Dermis blood vessel endothelial cell (primary cell): ENCODE data around the gene TRIM9. TPM values are rescaled to one million over a fixed set of nuclear protein-coding genes. Genes with fewer than 3 reads are reported as not detected.

Source experiments
- DNase-seq: peaks from one replicate; pipeline ENCODE4 v3.0.0; 2010
- total RNA-seq: library from RNA; depleted of rRNA; stranded (reverse); fragments of >200 nt; gene quantifications from 2 replicates; pipeline ENCODE4 v1.2.3, GENCODE V29; 2014

Gene TRIM9
- total RNA-seq, 1 donor from 2014 or later = not detected

- DNase-seq = no peak
Observed at GRCh38 chr14:51093371-51094281, 1.3 kb downstream of the TRIM9 start.

- DNase-seq = no peak
Observed at GRCh38 chr14:51092965-51093364, 1.9 kb downstream of the TRIM9 start.

- DNase-seq = no peak
Observed at GRCh38 chr14:51089278-51089677, 5.6 kb downstream of the TRIM9 start.

GRCh38 chr14:51087031-51087441, 7.9 kb downstream of the TRIM9 start:
- no peak for DNase-seq

DNA sequence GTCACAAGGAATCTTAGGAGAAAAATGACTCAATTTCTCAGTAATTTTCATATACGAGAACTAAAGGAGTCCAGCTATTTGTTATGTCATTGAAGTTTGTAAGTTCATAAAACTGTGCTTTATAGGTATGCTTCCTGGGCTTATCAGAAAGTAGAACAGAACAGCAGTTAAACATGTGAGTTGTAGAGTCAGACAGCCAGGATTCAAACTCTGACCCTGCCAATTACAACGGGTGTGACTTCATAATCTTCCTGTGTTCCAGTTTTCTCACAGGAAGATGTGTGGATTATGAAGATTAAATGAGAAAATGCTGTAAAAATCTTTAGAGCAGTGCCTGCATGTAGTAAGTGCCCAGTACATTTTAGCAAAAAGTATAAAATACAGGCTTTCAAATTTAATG, 8.9 kb downstream of the TRIM9 start:
- no peak for DNase-seq

- DNase-seq = no peak
Observed at GRCh38 chr14:51084962-51085361, 9.9 kb downstream of the TRIM9 start.

DNA sequence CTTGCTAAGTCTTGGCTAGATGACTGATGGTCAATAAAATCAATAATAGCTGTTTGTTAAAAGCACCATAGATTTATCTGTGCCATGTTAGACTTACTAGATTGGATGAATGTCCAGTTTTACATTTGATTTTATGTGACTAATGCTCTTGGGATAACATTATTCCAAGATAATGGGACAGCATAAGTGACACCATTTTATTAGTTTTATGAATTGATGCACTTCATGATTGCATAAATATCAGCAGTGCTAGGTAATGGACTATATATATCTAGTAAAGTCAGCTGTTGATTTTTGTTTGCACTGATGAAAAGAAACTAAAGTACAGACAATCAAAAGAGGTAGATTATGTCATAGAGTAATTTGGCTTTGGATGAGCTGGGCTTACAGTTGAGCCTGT, 10.4 kb downstream of the TRIM9 start:
- DNase-seq = no peak

DNA sequence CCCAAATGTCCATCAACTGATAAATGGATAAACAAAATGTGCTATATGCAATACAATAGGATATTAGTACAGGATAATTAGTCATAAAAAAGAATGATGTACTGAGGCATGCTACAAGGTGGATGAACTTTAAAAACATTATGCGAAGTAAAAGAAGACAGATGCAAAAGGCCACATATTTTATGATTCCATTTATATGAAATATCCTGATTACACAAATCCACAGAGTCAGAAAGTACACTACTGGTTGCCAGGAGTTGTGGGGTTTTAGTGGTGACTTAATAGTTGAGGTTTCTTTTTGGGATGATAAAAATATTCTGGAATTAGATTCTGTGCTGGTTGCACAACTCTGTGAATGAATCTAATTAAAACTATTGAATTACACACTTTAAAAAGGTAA, 12.6 kb downstream of the TRIM9 start:
- DNase-seq = no peak

DNA sequence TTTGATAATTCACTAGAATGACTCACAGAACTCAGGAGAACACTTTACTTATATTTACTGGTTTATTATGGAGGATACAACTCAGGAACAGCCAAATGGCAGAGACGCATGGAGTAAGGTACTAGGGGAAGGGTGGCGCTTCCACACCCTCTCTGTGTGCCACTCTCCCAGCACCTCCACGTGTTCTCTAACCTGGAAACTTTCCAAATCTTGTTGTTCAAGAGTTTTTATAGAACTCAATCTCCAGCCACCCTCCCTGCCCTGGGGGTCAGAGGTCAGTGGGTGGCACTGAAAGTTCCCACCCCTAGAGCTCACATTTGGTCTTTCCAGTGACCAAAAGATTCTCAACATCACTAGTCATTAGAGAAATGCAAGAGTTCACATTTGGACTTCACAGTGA, 13.2 kb downstream of the TRIM9 start:
- no peak for DNase-seq

DNA sequence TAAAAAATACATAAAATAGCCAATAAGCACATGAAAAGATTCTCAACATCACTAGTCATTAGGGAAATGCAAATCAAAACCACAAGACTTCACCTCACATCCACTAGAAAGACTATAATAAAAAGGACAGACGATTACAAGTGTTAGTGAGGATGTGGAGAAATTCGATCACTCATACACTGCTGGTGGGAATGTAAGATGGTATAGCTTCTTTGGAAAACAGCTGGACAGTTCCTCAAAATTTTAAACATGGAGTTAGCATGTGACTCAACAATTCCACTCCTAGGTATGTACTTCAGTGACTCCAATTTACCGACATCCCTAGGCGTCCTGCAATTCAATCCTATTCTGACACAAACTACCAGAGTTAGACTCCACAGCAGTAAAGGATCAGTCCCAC, 13.7 kb downstream of the TRIM9 start:
- DNase-seq = no peak

DNA sequence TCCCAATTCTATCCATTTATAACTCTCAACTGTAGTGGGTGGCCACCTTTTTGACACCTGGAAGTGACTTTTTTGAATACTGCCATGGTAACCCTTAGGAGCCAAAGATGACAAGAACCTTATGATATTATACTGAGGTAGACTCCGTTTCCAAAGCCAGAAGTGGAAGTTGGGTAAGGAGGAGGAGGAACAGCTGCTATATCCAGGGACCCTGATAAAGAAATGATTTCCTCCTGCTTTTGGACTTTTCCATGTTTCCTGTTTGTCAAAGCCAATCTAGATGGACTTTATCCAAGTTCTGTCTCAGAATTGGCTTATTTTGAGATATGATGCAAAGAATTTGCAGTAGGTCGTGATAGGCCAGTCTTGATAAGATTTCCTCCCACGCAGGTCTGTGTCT, 14.3 kb downstream of the TRIM9 start:
- DNase-seq = no peak

DNA sequence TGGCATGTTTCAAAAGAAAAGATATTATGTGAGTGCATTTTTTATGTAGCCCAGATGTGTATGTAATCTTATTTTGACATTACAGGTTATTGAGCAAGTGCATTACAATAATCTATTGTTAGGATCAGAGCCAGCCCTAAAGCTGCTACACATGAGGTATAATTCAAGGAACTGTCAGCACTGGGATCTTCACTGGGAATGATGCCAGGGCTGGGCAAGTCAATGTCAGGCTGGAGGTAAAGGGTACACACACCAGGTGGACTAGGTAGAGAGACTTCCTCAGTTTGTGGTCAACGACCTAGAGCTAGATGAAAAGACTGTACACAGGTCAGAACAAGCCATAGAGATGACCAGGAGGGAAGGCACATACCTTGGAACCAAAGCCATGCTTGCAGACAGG, 15.4 kb downstream of the TRIM9 start:
- no peak for DNase-seq

GRCh38 chr14:51079085-51079484, 15.8 kb downstream of the TRIM9 start:
- DNase-seq = no peak

- DNase-seq = no peak
Observed at GRCh38 chr14:51074701-51075385, 20.1 kb downstream of the TRIM9 start.

- DNase-seq = no peak
Observed at GRCh38 chr14:51073731-51074130, 21.2 kb downstream of the TRIM9 start.

DNA sequence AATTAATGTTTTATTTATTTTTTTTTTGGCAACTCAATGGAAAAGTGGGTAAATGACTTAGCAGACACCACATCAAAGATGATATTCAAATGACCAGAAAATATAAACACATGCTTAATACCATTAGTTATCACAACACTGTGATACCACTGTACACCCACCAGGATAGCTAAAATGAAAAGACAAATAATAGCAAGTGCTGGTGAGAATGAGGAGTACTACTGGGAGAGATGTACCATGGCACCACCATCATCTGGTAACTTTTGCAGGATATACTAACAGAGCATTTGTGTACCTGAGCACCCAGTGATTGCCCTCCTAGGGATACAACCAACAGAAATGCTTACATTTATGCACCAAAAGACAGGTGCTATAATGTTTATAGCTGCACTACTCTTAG, 21.9 kb downstream of the TRIM9 start:
- DNase-seq = no peak

- no peak for DNase-seq
Observed at GRCh38 chr14:51071857-51072256, 23.0 kb downstream of the TRIM9 start.

DNA sequence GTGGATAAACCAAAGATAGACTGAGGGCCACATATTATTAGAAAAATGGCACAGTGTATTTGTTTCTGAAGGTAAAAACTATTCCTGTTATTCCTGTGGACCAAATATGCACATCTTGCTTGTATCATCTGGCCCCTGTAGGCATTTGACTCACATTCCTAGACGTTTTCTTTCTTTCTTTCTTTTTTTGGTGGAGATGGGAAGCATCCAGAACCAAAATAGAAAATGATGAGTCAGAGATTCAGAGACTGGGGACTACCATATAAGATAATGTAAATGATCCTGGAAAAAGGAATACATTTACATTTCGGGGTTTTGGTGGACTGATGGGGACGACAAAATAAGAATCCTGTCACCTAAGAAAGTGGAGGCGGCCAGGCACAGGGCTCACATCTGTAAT, 24.2 kb downstream of the TRIM9 start:
- no peak for DNase-seq

GRCh38 chr14:51069055-51069454, 25.9 kb downstream of the TRIM9 start:
- no peak for DNase-seq

- no peak for DNase-seq
Observed at GRCh38 chr14:51068268-51068667, 26.6 kb downstream of the TRIM9 start.

DNA sequence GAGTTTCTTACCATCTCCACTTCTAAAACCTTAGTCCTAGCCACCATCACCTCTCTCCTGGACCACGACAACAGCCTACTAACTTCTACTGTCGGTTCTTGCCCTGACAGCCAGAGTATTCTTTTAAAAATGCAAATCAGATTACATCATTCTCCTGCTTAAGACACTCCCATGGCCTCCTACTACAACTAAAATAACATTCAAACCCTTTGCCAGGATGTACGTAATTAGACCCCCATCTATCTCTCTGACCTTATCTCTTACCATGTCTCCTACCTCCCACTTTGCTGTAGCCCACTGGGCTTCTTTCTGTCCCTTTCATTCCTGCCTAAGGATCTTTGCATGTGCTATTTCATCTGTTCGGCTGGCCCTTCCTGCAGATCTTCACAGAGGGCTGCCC, 27.6 kb downstream of the TRIM9 start:
- DNase-seq = no peak

DNA sequence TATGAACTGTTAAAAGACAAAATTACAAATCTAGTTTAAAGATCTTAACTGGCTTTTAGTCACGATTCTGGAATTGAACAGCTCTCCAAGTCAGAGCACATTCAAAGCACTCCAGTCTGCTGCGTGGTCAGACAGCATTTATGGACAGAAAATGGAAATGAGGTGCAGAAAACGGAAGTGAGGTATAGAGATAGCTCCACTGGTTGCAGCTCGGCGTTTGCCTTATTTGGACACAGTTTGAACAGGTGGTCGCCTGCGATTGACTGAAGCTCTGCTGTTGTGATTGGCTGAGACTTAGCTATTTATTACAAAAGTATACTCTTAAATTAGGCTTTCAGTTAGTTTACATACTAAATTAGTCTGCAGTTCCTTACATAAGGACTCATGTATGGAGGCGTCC, 28.3 kb downstream of the TRIM9 start:
- DNase-seq = no peak

DNA sequence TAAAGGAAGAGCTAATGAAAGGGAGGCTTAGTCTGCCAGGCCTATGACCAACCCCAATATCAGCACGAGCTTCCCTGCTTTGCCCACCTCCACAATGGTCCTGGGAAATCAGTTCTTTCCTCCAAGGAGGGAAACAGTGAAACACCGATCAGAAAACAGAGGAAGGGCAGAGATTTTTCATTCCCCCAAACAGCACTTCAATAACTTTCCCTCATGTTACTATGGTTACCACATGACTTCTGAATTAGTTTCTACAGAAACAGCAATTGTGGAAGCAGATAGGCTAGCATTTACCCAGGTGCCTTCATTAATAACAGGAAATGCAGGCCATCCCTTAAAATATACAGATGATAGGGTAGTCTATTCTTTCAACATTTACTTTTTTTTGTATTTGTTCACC, 35.9 kb downstream of the TRIM9 start:
- no peak for DNase-seq

DNA sequence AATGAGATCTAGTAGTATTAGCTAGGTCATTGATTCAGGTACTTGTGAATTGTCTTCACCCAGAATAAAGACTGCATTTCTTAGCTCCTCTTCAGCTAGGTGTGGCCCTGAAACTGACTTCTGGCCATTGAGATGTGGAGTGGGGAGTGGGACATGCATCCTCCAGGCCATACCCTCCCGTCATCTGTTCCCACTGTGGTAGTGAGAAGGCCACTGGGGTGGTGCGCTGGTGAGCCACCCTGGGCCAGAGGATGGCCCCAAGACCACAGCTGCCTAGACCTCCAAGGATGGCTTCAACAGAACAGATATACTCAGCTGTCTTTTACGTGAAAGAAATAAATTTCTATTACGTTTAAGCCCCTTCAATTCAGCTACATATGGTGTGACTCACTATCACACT, 36.5 kb downstream of the TRIM9 start:
- no peak for DNase-seq
